Measurements from ENCODE around the gene RAB1A. TPM values are rescaled to one million over a fixed set of nuclear protein-coding genes. Genes with fewer than 3 reads are reported as not detected.
A peak's percentile ranks its signal among the peaks of the same experiment; 100 is the strongest.

The RAB1A gene
- total and polyA plus RNA-seq, 2 of the 13 experiments (the other 11 are each of a cell fraction or from before 2014, with no cell fraction given): 206 to 226 TPM

DNA sequence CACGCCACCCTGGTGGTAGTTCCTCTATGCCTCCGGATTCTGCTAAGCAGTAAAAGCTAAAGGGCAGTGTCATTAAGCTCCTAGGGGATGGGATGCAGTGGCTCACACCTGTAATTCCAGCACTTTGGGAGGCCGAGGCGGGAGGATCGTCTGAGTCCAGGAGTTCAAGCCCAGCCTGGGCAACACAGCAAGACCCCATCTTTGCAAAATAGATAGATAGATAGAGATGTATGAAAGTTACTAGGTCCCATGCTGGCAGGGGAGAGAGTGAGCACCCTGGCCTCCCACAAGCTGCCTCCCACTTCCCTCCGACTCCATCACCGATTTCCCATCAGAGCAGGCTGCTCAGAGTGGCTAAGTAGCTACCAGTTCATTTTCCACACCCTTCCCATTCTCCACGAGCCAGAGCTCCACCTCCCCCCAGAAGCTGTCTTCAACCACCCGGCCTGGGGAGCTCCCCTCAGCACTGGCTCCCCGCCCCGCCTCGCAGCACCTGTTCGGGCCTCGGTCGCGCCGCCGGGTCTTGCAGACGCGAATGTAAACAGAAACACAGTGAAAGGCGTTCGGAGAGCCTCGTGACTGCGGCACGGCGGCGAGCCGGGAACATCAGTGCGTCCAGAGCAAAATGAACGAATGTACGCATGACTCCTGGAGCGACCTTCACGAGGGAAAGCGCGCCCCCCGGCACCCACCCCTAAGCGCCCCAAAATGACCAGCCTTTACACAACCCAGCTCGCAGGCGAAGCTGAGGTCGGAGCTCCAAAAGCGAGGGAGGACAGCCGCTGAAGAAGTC lies 74.3 kb downstream of the RAB1A start (continued):
- TF ChIP-seq, protein P1, sequence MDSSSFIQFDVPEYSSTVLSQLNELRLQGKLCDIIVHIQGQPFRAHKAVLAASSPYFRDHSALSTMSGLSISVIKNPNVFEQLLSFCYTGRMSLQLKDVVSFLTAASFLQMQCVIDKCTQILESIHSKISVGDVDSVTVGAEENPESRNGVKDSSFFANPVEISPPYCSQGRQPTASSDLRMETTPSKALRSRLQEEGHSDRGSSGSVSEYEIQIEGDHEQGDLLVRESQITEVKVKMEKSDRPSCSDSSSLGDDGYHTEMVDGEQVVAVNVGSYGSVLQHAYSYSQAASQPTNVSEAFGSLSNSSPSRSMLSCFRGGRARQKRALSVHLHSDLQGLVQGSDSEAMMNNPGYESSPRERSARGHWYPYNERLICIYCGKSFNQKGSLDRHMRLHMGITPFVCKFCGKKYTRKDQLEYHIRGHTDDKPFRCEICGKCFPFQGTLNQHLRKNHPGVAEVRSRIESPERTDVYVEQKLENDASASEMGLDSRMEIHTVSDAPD (CRISPR knock-in tag; IDR thresholded peaks at IDR 0.05): peak; percentile 14; the same call in 1 of the 2 replicates
- TF ChIP-seq ZNF564 (CRISPR knock-in tag; IDR thresholded peaks at IDR 0.05) (no peak), NR3C1 (CRISPR knock-in tag; IDR thresholded peaks at IDR 0.05) (0 out of 2 replicates have a peak, but pooled peaks have one; percentile 67), ZNF607 (CRISPR knock-in tag; IDR thresholded peaks at IDR 0.05; ENCODE audit: borderline replicate concordance) (peak; percentile 85), ZNF282 (IDR thresholded peaks at IDR 0.05; ENCODE audit: partially characterized antibody) (no peak), MEIS1 (CRISPR knock-in tag; IDR thresholded peaks at IDR 0.05; ENCODE audit: borderline replicate concordance) (no peak; the same call in 1 of the 2 replicates), ZNF777 (CRISPR knock-in tag; IDR thresholded peaks at IDR 0.05) (no peak), ZNF253 (CRISPR knock-in tag; IDR thresholded peaks at IDR 0.05; ENCODE audit: borderline replicate concordance) (peak; percentile 72; the same call in 1 of the 2 replicates), BATF2 (CRISPR knock-in tag; IDR thresholded peaks at IDR 0.05) (no peak; the same call in 1 of the 2 replicates), SOX6 (IDR thresholded peaks at IDR 0.05) (no peak), SOX6 (CRISPR knock-in tag; IDR thresholded peaks at IDR 0.05) (peak; percentile 55; the same call in 1 of the 2 replicates), TRIM24 (CRISPR knock-in tag; IDR thresholded peaks at IDR 0.05) (no peak), NAIF1 (CRISPR knock-in tag; IDR thresholded peaks at IDR 0.05; ENCODE audit: borderline replicate concordance) (no peak; the same call in 1 of the 2 replicates), SP5 (CRISPR knock-in tag; IDR thresholded peaks at IDR 0.05; ENCODE audit: borderline replicate concordance, low read depth) (no peak), ZNF232 (CRISPR knock-in tag; IDR thresholded peaks at IDR 0.05; ENCODE audit: borderline replicate concordance) (no peak), ZKSCAN1 (IDR thresholded peaks at IDR 0.05; ENCODE audit: low read length) (no peak), MEF2D (CRISPR knock-in tag; IDR thresholded peaks at IDR 0.05) (peak; percentile 87)
- TF ChIP-seq, protein P2, sequence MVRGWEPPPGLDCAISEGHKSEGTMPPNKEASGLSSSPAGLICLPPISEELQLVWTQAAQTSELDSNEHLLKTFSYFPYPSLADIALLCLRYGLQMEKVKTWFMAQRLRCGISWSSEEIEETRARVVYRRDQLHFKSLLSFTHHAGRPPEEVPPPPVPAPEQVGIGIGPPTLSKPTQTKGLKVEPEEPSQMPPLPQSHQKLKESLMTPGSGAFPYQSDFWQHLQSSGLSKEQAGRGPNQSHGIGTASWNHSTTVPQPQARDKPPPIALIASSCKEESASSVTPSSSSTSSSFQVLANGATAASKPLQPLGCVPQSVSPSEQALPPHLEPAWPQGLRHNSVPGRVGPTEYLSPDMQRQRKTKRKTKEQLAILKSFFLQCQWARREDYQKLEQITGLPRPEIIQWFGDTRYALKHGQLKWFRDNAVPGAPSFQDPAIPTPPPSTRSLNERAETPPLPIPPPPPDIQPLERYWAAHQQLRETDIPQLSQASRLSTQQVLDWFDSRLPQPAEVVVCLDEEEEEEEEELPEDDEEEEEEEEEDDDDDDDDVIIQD (CRISPR knock-in tag; IDR thresholded peaks at IDR 0.05; ENCODE audit: low read depth): no peak
- TF ChIP-seq, protein P3, sequence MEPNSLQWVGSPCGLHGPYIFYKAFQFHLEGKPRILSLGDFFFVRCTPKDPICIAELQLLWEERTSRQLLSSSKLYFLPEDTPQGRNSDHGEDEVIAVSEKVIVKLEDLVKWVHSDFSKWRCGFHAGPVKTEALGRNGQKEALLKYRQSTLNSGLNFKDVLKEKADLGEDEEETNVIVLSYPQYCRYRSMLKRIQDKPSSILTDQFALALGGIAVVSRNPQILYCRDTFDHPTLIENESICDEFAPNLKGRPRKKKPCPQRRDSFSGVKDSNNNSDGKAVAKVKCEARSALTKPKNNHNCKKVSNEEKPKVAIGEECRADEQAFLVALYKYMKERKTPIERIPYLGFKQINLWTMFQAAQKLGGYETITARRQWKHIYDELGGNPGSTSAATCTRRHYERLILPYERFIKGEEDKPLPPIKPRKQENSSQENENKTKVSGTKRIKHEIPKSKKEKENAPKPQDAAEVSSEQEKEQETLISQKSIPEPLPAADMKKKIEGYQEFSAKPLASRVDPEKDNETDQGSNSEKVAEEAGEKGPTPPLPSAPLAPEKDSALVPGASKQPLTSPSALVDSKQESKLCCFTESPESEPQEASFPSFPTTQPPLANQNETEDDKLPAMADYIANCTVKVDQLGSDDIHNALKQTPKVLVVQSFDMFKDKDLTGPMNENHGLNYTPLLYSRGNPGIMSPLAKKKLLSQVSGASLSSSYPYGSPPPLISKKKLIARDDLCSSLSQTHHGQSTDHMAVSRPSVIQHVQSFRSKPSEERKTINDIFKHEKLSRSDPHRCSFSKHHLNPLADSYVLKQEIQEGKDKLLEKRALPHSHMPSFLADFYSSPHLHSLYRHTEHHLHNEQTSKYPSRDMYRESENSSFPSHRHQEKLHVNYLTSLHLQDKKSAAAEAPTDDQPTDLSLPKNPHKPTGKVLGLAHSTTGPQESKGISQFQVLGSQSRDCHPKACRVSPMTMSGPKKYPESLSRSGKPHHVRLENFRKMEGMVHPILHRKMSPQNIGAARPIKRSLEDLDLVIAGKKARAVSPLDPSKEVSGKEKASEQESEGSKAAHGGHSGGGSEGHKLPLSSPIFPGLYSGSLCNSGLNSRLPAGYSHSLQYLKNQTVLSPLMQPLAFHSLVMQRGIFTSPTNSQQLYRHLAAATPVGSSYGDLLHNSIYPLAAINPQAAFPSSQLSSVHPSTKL (CRISPR knock-in tag; IDR thresholded peaks at IDR 0.05): peak; percentile 17; the same call in 1 of the 2 replicates
